GM12878 (cell line): Measurements from ENCODE around the gene FAM81A. TPM values are rescaled to one million over a fixed set of nuclear protein-coding genes. Genes with fewer than 3 reads are reported as not detected.

ENCODE experiments used
- BCL11A ChIP-seq: IDR thresholded peaks from 2 replicates; pipeline ENCODE4 v1.6.1; 2011; ENCODE audit warnings: low read depth, low read length
- CTCF ChIP-seq, 3 experiments: IDR thresholded peaks in 2 of 3; conservative IDR thresholded peaks in 1 of 3; 2 replicates each; pipeline ENCODE4 v1.5.1; 2011; ENCODE audit warnings: low read depth in 3 of 3, low read length in 3 of 3, mild to moderate bottlenecking in 3 of 3, control low read depth in 2 of 3, moderate library complexity in 2 of 3, inconsistent platforms in 1 of 3, mixed read lengths in 1 of 3; ENCODE audit not compliant: control insufficient read depth in 2 of 3, insufficient read depth in 1 of 3; ENCODE audit errors: extremely low read depth in 1 of 3
- IKZF1 ChIP-seq: fragments of 450-650 bp; conservative IDR thresholded peaks from 2 replicates; pipeline ENCODE4 v1.6.1; 2017; ENCODE audit warnings: antibody characterized with exemption, mild to moderate bottlenecking
- MEF2B ChIP-seq: fragments of 450-650 bp; IDR thresholded peaks from 2 replicates; pipeline ENCODE4 v1.6.1; 2018; ENCODE audit warnings: mild to moderate bottlenecking, moderate library complexity; ENCODE audit not compliant: partially characterized antibody, poor library complexity, severe bottlenecking
- MTA2 ChIP-seq: fragments of 450-650 bp; IDR thresholded peaks from 2 replicates; pipeline ENCODE4 v1.6.1; 2016; ENCODE audit warnings: low read depth, mild to moderate bottlenecking, moderate library complexity
- RUNX3 ChIP-seq: IDR thresholded peaks from 2 replicates; pipeline ENCODE4 v1.6.1; 2012; ENCODE audit warnings: low read length, inconsistent platforms
- STAT1 ChIP-seq: fragments of 450-650 bp; conservative IDR thresholded peaks from 2 replicates; pipeline ENCODE4 v1.6.1; 2014; ENCODE audit warnings: antibody characterized with exemption, mild to moderate bottlenecking
- ZBTB11 ChIP-seq: fragments of 450-650 bp; formaldehyde crosslinking; IDR thresholded peaks from 2 replicates; pipeline ENCODE4 v1.5.0; 2022; ENCODE audit warnings: mild to moderate bottlenecking, missing genetic modification characterization
- ZNF217 ChIP-seq: fragments of 450-650 bp; IDR thresholded peaks from 2 replicates; pipeline ENCODE4 v1.6.1; 2017; ENCODE audit warnings: antibody characterized with exemption, mild to moderate bottlenecking
- polyA plus RNA-seq, 11 experiments: library from polyadenylated mRNA; depleted of rRNA in 4 of 11; unstranded in 6 of 11; stranded (reverse) in 5 of 11; fragments of >200 nt; fragmentation: Nextera tagmentation in 4 of 11; fragmentation: Illumina TruSeq in 1 of 11; extraction: Ambion mirVana in 4 of 11; extraction: Trizol in 1 of 11; gene quantifications; 1 replicate in 1 of 11; 2 replicates in 10 of 11; pipeline versions ENCODE4 v1.2.1 to v1.2.3, GENCODE V29; 2011 to 2016; ENCODE audit warnings: inconsistent platforms in 2 of 11, missing spikeins in 2 of 11, low read depth in 1 of 11
- total RNA-seq, 4 experiments: library from RNA; depleted of rRNA in 3 of 4; stranded (reverse); fragments of >200 nt in 3 of 4; fragmentation: Illumina TruSeq in 1 of 4; extraction: Trizol in 1 of 4; gene quantifications; 2 replicates each; pipeline versions ENCODE4 v1.2.1 to v1.2.3, GENCODE V29; 2013 to 2021

Gene FAM81A
- total and polyA plus RNA-seq, 10 of the 15 experiments (the other 5 are each of a cell fraction or from before 2014, with no cell fraction given), result 0.18 to 34.5 (median 16.2) TPM

GRCh38 chr15:59406446-59406845 is 31.5 kb upstream of the FAM81A start (continued):
- no peak for TF ChIP-seq ZBTB11 (CRISPR knock-in tag)
- peak; percentile 87 for TF ChIP-seq RUNX3
- no peak for TF ChIP-seq MTA2
- TF ChIP-seq STAT1, result no peak
- TF ChIP-seq MEF2B, result peak; percentile 34
- no peak for TF ChIP-seq ZNF217
- TF ChIP-seq IKZF1, result no peak
- TF ChIP-seq BCL11A, result no peak
- no peak for TF ChIP-seq CTCF (IDR thresholded peaks at IDR 0.05 in 2 of 3, conservative IDR thresholded peaks at IDR 0.05 in 1 of 3; ENCODE audit: control insufficient read depth in 2 of 3, extremely low read depth in 1 of 3, insufficient read depth in 1 of 3, low read depth in 3 of 3, low read length in 3 of 3)
